Endothelial cell of umbilical vein (primary cell): ENCODE results near the gene LPP. TPM values are rescaled to one million over a fixed set of nuclear protein-coding genes. Genes with fewer than 3 reads are reported as not detected.

ENCODE experiments used
- BruUV-seq: library from RNA; stranded (reverse); fragments of 400-500 nt; replicated peaks from 2 replicates; lab custom pipeline; 2021; lab: Mats Ljungman, UMichigan
- CTCF ChIA-PET: fragments of 300-600, 350-600 bp; sonication (Branson Sonifier 250); formaldehyde crosslinking; loops from one replicate; lab custom pipeline; 2021; ENCODE audit warnings: antibody characterized with exemption, inconsistent platforms; lab: Charles Lee
- POLR2A ChIA-PET: fragments of 300-600, 350-600 bp; sonication (Branson Sonifier 250); formaldehyde crosslinking; loops from one replicate; lab custom pipeline; 2021; ENCODE audit warnings: antibody characterized with exemption, inconsistent platforms; lab: Charles Lee
- DNase-seq: peaks from one replicate; pipeline ENCODE4 v3.0.0-alpha.2; 2011; ENCODE audit warnings: low read depth, low spot score
- FAIRE-seq: peaks from 2 replicates; lab custom pipeline; 2011; peaks lifted over from hg19 to GRCh38; lab: Jason Lieb, UNC
- H2AFZ ChIP-seq: 2 replicates; pipeline ENCODE4 v1.6.0; 2012; ENCODE audit warnings: low read depth, low read length, control low read depth, inconsistent platforms
- H3K27ac ChIP-seq: 2 replicates; pipeline ENCODE4 v1.5.1; 2011; ENCODE audit warnings: low read depth, mild to moderate bottlenecking, control low read depth, low read length, moderate library complexity; ENCODE audit not compliant: insufficient read depth
- H3K27me3 ChIP-seq, 2 experiments: 2 replicates each; pipeline versions ENCODE4 v1.6.0 to v1.6.1; 2011; ENCODE audit warnings: low read length in 2 of 2, mixed read lengths in 1 of 2; ENCODE audit not compliant: control insufficient read depth in 2 of 2, insufficient read depth in 2 of 2
- H3K36me3 ChIP-seq, 2 experiments: 2 replicates in 1 of 2; 3 replicates in 1 of 2; pipeline ENCODE4 v1.5.1; 2011; ENCODE audit warnings: low read length in 2 of 2, mild to moderate bottlenecking in 1 of 2, moderate library complexity in 1 of 2; ENCODE audit not compliant: control insufficient read depth in 2 of 2, insufficient read depth in 2 of 2; ENCODE audit errors: extremely low read depth in 1 of 2
- H3K4me1 ChIP-seq: 3 replicates; pipeline ENCODE4 v1.5.1; 2011; ENCODE audit warnings: mild to moderate bottlenecking, low read length; ENCODE audit not compliant: control insufficient read depth, insufficient read depth; ENCODE audit errors: extremely low read depth
- H3K4me2 ChIP-seq: 2 replicates; pipeline ENCODE4 v1.6.1; 2011; ENCODE audit warnings: low read length, control low read depth, mixed read lengths; ENCODE audit not compliant: insufficient read depth
- H3K4me3 ChIP-seq, 3 experiments: fragments of 200-600 bp in 1 of 3; sonication (generic), shearing (Covaris generic) in 1 of 3; replicated peaks in 1 of 3; 2 replicates each; pipeline ENCODE4 v1.5.1; 2011 to 2016; ENCODE audit warnings: control low read depth in 3 of 3, low read length in 3 of 3, mild to moderate bottlenecking in 2 of 3, inconsistent platforms in 1 of 3, low read depth in 1 of 3, moderate library complexity in 1 of 3; ENCODE audit not compliant: insufficient read depth in 1 of 3
- H3K79me2 ChIP-seq: 2 replicates; pipeline ENCODE4 v1.6.0; 2012; ENCODE audit warnings: low read length, inconsistent platforms; ENCODE audit not compliant: control insufficient read depth, insufficient read depth
- H3K9ac ChIP-seq: replicated peaks from 2 replicates; pipeline ENCODE3; 2011; ENCODE audit warnings: low read length, control low read depth; ENCODE audit not compliant: insufficient read depth; ENCODE audit errors: extremely low read depth
- H3K9me1 ChIP-seq: replicated peaks from 3 replicates; pipeline ENCODE4 v1.6.0; 2011; ENCODE audit warnings: mild to moderate bottlenecking, low read length; ENCODE audit not compliant: control insufficient read depth, insufficient read depth; ENCODE audit errors: extremely low read depth
- H3K9me3 ChIP-seq: replicated peaks from 2 replicates; pipeline ENCODE4 v1.5.1; 2012; ENCODE audit warnings: low read length, inconsistent platforms; ENCODE audit not compliant: control insufficient read depth, insufficient read depth
- H4K20me1 ChIP-seq: replicated peaks from 2 replicates; pipeline ENCODE3; 2011; ENCODE audit warnings: mild to moderate bottlenecking, low read length; ENCODE audit not compliant: control insufficient read depth, insufficient read depth; ENCODE audit errors: extremely low read depth
- CTCF ChIP-seq, 2 donors: IDR thresholded peaks; 1 replicate in 1 of 2; 2 replicates in 1 of 2; pipeline ENCODE4 v1.5.1; 2011; ENCODE audit warnings: low read length in 2 of 2, mild to moderate bottlenecking in 2 of 2, moderate library complexity in 2 of 2, control low read depth in 1 of 2, inconsistent platforms in 1 of 2, low read depth in 1 of 2; ENCODE audit not compliant: insufficient read depth in 1 of 2; ENCODE audit errors: extremely low read depth in 1 of 2
- EZH2 ChIP-seq: IDR thresholded peaks from 2 replicates; pipeline ENCODE4 v1.6.1; 2012; ENCODE audit warnings: borderline replicate concordance, low read depth, mild to moderate bottlenecking, moderate library complexity, low read length, inconsistent platforms; ENCODE audit not compliant: severe bottlenecking
- FOS ChIP-seq: IDR thresholded peaks from 2 replicates; pipeline ENCODE4 v1.6.1; 2011; ENCODE audit warnings: mild to moderate bottlenecking, low read length, moderate library complexity, borderline replicate concordance; ENCODE audit not compliant: insufficient read depth
- GATA2 ChIP-seq: IDR thresholded peaks from 2 replicates; pipeline ENCODE4 v1.7.0; 2011; ENCODE audit warnings: low read depth, mild to moderate bottlenecking, moderate library complexity, mixed read lengths, low read length; ENCODE audit not compliant: insufficient read length, insufficient read depth
- JUN ChIP-seq: IDR thresholded peaks from 2 replicates; pipeline ENCODE4 v1.6.1; 2011; ENCODE audit warnings: borderline replicate concordance, low read depth; ENCODE audit not compliant: insufficient read length, insufficient read depth
- MAX ChIP-seq: IDR thresholded peaks from 2 replicates; pipeline ENCODE4 v1.6.1; 2011; ENCODE audit not compliant: insufficient read depth, insufficient read length
- MYC ChIP-seq: IDR thresholded peaks from one replicate; pipeline ENCODE4 v1.6.1; 2011; ENCODE audit warnings: mild to moderate bottlenecking, low read depth, low read length
- POLR2A ChIP-seq: IDR thresholded peaks from 2 replicates; pipeline ENCODE4 v1.6.1; 2012; ENCODE audit warnings: low read depth, mild to moderate bottlenecking, control low read depth, low read length
- POLR2AphosphoS5 ChIP-seq: IDR thresholded peaks from 2 replicates; pipeline ENCODE4 v1.6.1; 2012; ENCODE audit warnings: low read depth, mild to moderate bottlenecking, control low read depth, low read length, moderate library complexity; ENCODE audit not compliant: insufficient read depth
- dilution Hi-C: fragments of 300-500 bp; cut with MboI; formaldehyde crosslinking; loops from one replicate; pipeline ENCODE4 v1.15.0; 2019; ENCODE audit warnings: low sequenced_read_pairs; ENCODE audit not compliant: extremely low pct_ligation_motif_present
- intact Hi-C: fragments of 100-400 bp; cut with micrococcal nuclease; formaldehyde crosslinking; loops from one replicate; pipeline ENCODE4 v1.10.0; 2022
- polyA plus RNA-seq, 4 experiments: library from polyadenylated mRNA; depleted of rRNA in 3 of 4; stranded (reverse) in 3 of 4; unstranded in 1 of 4; fragments of >200 nt; gene quantifications; 2 replicates each; pipeline versions ENCODE4 v1.2.1 to v1.2.3, GENCODE V29; 2011 to 2012; ENCODE audit warnings: missing spikeins in 1 of 4
- total RNA-seq: library from RNA; stranded (reverse); gene quantifications from 2 replicates; pipeline ENCODE4 v1.2.3, GENCODE V29; 2021

LPP gene
- total and polyA plus RNA-seq, 2 donors (not counting 3 experiments of a cell fraction or from before 2014, with no cell fraction given), result 16.9 to 153 TPM

GRCh38 chr3:188473591-188474288 is 319.8 kb downstream of the LPP start:
- Histone ChIP-seq H3K9ac (no peak overlapping the region), H3K4me1 (peaks cover 3% of the 10 kb centered on the region), H3K9me1 (no peaks in the 10 kb centered on the region), H3K4me3 (no peak overlapping the region), H2AFZ (no peak overlapping the region), H3K36me3 (no peaks in the 10 kb centered on the region), H3K4me2 (no peak overlapping the region), H3K9me3 (no peaks in the 10 kb centered on the region), H3K27ac (no peak overlapping the region), H3K27me3 (no peaks in the 10 kb centered on the region), H4K20me1 (no peaks in the 10 kb centered on the region), H3K79me2 (no peaks in the 10 kb centered on the region)
- CTCF ChIA-PET, result interaction anchor here (1.0 kb wide), 2 partner anchors 24 to 726 kb away, joined by 3 read pairs; no protein-coding TSS in a partner anchor
- no TSS peak for BruUV-seq
- intact Hi-C loops (no loop called here), dilution Hi-C loops (no loop called here)
- FAIRE-seq, result no peak
- DNase-seq, result no peak
- POLR2A ChIA-PET, result no interaction called here
- no peak for TF ChIP-seq MYC
- TF ChIP-seq MAX, result no peak
- TF ChIP-seq CTCF (IDR thresholded peaks at IDR 0.05; ENCODE audit: extremely low read depth in 1 of 2, insufficient read depth in 1 of 2, low read depth in 1 of 2, low read length in 2 of 2), result no peak
- no peak for TF ChIP-seq EZH2
- TF ChIP-seq POLR2A, result no peak
- TF ChIP-seq JUN, result no peak
- no peak for TF ChIP-seq FOS
- no peak for TF ChIP-seq GATA2
- TF ChIP-seq POLR2AphosphoS5, result no peak
